HepG2 (cell line): ENCODE measurements around the gene ZNF777. TPM values are rescaled to one million over a fixed set of nuclear protein-coding genes. Genes with fewer than 3 reads are reported as not detected.

ENCODE experiments used
- AHR ChIP-seq: IDR thresholded peaks from 2 replicates; pipeline ENCODE4 v1.6.1; 2018; ENCODE audit warnings: missing genetic modification reagents, missing compliant biosample characterization
- ARNT2 ChIP-seq: sonication (generic); formaldehyde crosslinking; IDR thresholded peaks from 2 replicates; pipeline ENCODE4 v1.8.0; 2022; ENCODE audit warnings: mild to moderate bottlenecking, low read depth, missing genetic modification reagents, moderate library complexity
- CBFB ChIP-seq: sonication (generic); formaldehyde crosslinking; IDR thresholded peaks from 2 replicates; pipeline ENCODE4 v1.4.0; 2020; ENCODE audit warnings: missing genetic modification reagents
- CSRNP1 ChIP-seq: sonication (generic); formaldehyde crosslinking; IDR thresholded peaks from 2 replicates; pipeline ENCODE4 v1.8.1; 2023; ENCODE audit warnings: mild to moderate bottlenecking, missing genetic modification reagents
- ERF ChIP-seq: IDR thresholded peaks from 2 replicates; pipeline ENCODE4 v1.6.1; 2018; ENCODE audit warnings: missing biosample characterization, missing genetic modification reagents
- KDM5A ChIP-seq: fragments of 200-600 bp; sonication (generic); IDR thresholded peaks from 2 replicates; pipeline ENCODE4 v1.7.0; 2018; ENCODE audit warnings: antibody characterized with exemption, mild to moderate bottlenecking, low read length, borderline replicate concordance
- KDM5B ChIP-seq: sonication (generic); formaldehyde crosslinking; IDR thresholded peaks from 2 replicates; pipeline ENCODE4 v1.4.0; 2020; ENCODE audit warnings: missing genetic modification reagents, mild to moderate bottlenecking, borderline replicate concordance
- KIAA2018 ChIP-seq: sonication (generic); formaldehyde crosslinking; IDR thresholded peaks from 2 replicates; pipeline ENCODE4 v1.5.0; 2020; ENCODE audit warnings: mild to moderate bottlenecking, missing genetic modification reagents, borderline replicate concordance
- KLF11 ChIP-seq: IDR thresholded peaks from 2 replicates; pipeline ENCODE4 v1.6.1; 2016; ENCODE audit warnings: missing compliant biosample characterization
- REXO4 ChIP-seq: sonication (generic); formaldehyde crosslinking; IDR thresholded peaks from 2 replicates; pipeline ENCODE4 v1.8.0; 2022; ENCODE audit warnings: missing genetic modification reagents, mild to moderate bottlenecking, borderline replicate concordance
- SKI ChIP-seq: fragments of 450-650 bp; IDR thresholded peaks from one replicate; pipeline ENCODE4 v1.6.1; 2018; ENCODE audit warnings: mild to moderate bottlenecking; ENCODE audit not compliant: partially characterized antibody
- SOX6 ChIP-seq, 2 experiments: fragments of 450-650 bp in 1 of 2; sonication (generic) in 1 of 2; formaldehyde crosslinking in 1 of 2; IDR thresholded peaks; 2 replicates each; pipeline versions ENCODE4 v1.4.0 to v1.6.1; 2017 to 2020; ENCODE audit warnings: antibody characterized with exemption in 1 of 2, mild to moderate bottlenecking in 1 of 2, missing genetic modification reagents in 1 of 2
- SP140L ChIP-seq: sonication (generic); formaldehyde crosslinking; IDR thresholded peaks from 2 replicates; pipeline ENCODE4 v1.4.0; 2020; ENCODE audit warnings: missing genetic modification reagents, borderline replicate concordance
- SP4 ChIP-seq: sonication (generic); formaldehyde crosslinking; IDR thresholded peaks from 2 replicates; pipeline ENCODE4 v1.8.1; 2023; ENCODE audit warnings: mild to moderate bottlenecking, missing genetic modification reagents
- ZMYM4 ChIP-seq: sonication (generic); formaldehyde crosslinking; IDR thresholded peaks from 2 replicates; pipeline ENCODE4 v1.8.1; 2023; ENCODE audit warnings: mild to moderate bottlenecking, missing genetic modification reagents
- ZNF264 ChIP-seq: sonication (generic); formaldehyde crosslinking; IDR thresholded peaks from 2 replicates; pipeline ENCODE4 v1.4.0; 2020; ENCODE audit warnings: missing genetic modification reagents
- ZNF383 ChIP-seq: sonication (generic); formaldehyde crosslinking; IDR thresholded peaks from 2 replicates; pipeline ENCODE4 v1.4.0; 2020; ENCODE audit warnings: missing genetic modification reagents, mild to moderate bottlenecking, borderline replicate concordance
- ZNF784 ChIP-seq: sonication (generic); formaldehyde crosslinking; IDR thresholded peaks from 2 replicates; pipeline ENCODE4 v1.5.1; 2020; ENCODE audit warnings: missing genetic modification reagents, mild to moderate bottlenecking, borderline replicate concordance
- ZSCAN12 ChIP-seq: sonication (generic); formaldehyde crosslinking; IDR thresholded peaks from 2 replicates; pipeline ENCODE4 v1.9.0; 2021; ENCODE audit warnings: mild to moderate bottlenecking, missing genetic modification reagents
- polyA plus RNA-seq, 8 experiments: library from polyadenylated mRNA; depleted of rRNA in 3 of 8; stranded (reverse) in 7 of 8; unstranded in 1 of 8; fragments of >200 nt; fragmentation: Illumina TruSeq in 4 of 8; extraction: Trizol in 4 of 8; gene quantifications; 2 replicates each; pipeline versions ENCODE4 v1.2.1 to v1.2.3, GENCODE V29; 2011 to 2016; ENCODE audit warnings: low read depth in 4 of 8, missing spikeins in 1 of 8, mixed read lengths in 1 of 8; ENCODE audit not compliant: insufficient read depth in 1 of 8
- total RNA-seq, 5 experiments: library from RNA; depleted of rRNA; stranded (reverse); fragments of >200 nt; fragmentation: Illumina TruSeq; extraction: Trizol; gene quantifications; 2 replicates each; pipeline ENCODE4 v1.2.3, GENCODE V29; 2016; ENCODE audit warnings: low read depth in 1 of 5

The ZNF777 gene
- total and polyA plus RNA-seq, 2 of the 13 experiments (the other 11 are each of a cell fraction or from before 2014, with no cell fraction given): 3.8 to 6.0 TPM

- TF ChIP-seq ZMYM4 (CRISPR knock-in tag) (peak; percentile 56), SP140L (CRISPR knock-in tag) (no peak), CBFB (CRISPR knock-in tag) (no peak), KDM5B (CRISPR knock-in tag) (no peak), ZNF383 (CRISPR knock-in tag) (no peak), ZNF264 (CRISPR knock-in tag) (no peak), REXO4 (CRISPR knock-in tag) (no peak), SP4 (CRISPR knock-in tag) (peak; percentile 28), ARNT2 (CRISPR knock-in tag) (peak; percentile 47; the same call in 1 of the 2 replicates), SKI (peak; percentile 67), ZSCAN12 (CRISPR knock-in tag) (no peak), ERF (CRISPR knock-in tag) (peak; percentile 37; the same call in 1 of the 2 replicates), KDM5A (no peak), SOX6 (IDR thresholded peaks at IDR 0.05) (no peak), SOX6 (CRISPR knock-in tag; IDR thresholded peaks at IDR 0.05) (no peak), ZNF784 (CRISPR knock-in tag) (peak; percentile 66; the same call in 1 of the 2 replicates), KIAA2018 (CRISPR knock-in tag) (no peak), CSRNP1 (no peak), KLF11 (CRISPR knock-in tag) (no peak), AHR (CRISPR knock-in tag) (no peak)
These were observed 36.8 kb upstream of the ZNF777 start, which contains the start of gene ZNF746 (continued) for GRCh38 chr7:149497467-149498261.
